CD4-positive, CD25-positive, alpha-beta regulatory T cell (primary cell): Measurements from ENCODE around the gene NIBAN1. TPM values are rescaled to one million over a fixed set of nuclear protein-coding genes. Genes with fewer than 3 reads are reported as not detected.

Source experiments
- ATAC-seq, 2 donors: fragments of 150-1000 bp; cut with Tn5 transposase; one replicate each; pipeline ENCODE4 v1.10.0; 2021; ENCODE audit warnings: low read depth in 2 of 2, moderate number of reproducible peaks in 2 of 2, moderate library complexity in 1 of 2
- DNase-seq, 3 donors: peaks; one replicate each; pipeline versions ENCODE4 v3.0.0 to v3.0.0-alpha.2; 2012 to 2022; ENCODE audit warnings: mixed read lengths in 1 of 3
- H3K27ac ChIP-seq: one replicate; pipeline ENCODE4 v1.7.0; 2013; ENCODE audit warnings: mild to moderate bottlenecking, low read length; ENCODE audit not compliant: insufficient read depth, poor library complexity, severe bottlenecking
- H3K27me3 ChIP-seq: one replicate; pipeline ENCODE4 v1.7.0; 2013; ENCODE audit warnings: low read length; ENCODE audit not compliant: control insufficient read depth, insufficient read depth
- H3K36me3 ChIP-seq: one replicate; pipeline ENCODE4 v1.7.0; 2013; ENCODE audit warnings: mild to moderate bottlenecking, low read length, moderate library complexity; ENCODE audit not compliant: control insufficient read depth, insufficient read depth
- H3K4me1 ChIP-seq: 2 replicates; pipeline ENCODE4 v1.7.0; 2013; ENCODE audit warnings: mild to moderate bottlenecking, low read length; ENCODE audit not compliant: insufficient read depth, control insufficient read depth, poor library complexity, severe bottlenecking
- H3K4me3 ChIP-seq: one replicate; pipeline ENCODE4 v1.7.0; 2013; ENCODE audit warnings: low read depth, mild to moderate bottlenecking, low read length, moderate library complexity
- H3K9me3 ChIP-seq, 2 experiments: 1 replicate in 1 of 2; 2 replicates in 1 of 2; pipeline ENCODE4 v1.7.0; 2013; ENCODE audit warnings: low read length in 2 of 2, mild to moderate bottlenecking in 1 of 2, moderate library complexity in 1 of 2; ENCODE audit not compliant: control insufficient read depth in 2 of 2
- H3K27ac Mint-ChIP-seq, 3 donors: one replicate each; pipeline ENCODE4 v1.8.0; 2020 to 2022; ENCODE audit warnings: mild to moderate bottlenecking in 3 of 3, mixed read lengths in 3 of 3, moderate library complexity in 2 of 3
- H3K27me3 Mint-ChIP-seq: one replicate; pipeline ENCODE4 v1.8.0; 2022; ENCODE audit warnings: mild to moderate bottlenecking, mixed read lengths
- H3K36me3 Mint-ChIP-seq: one replicate; pipeline ENCODE4 v1.8.0; 2020; ENCODE audit warnings: mixed read lengths
- H3K4me1 Mint-ChIP-seq, 4 donors: one replicate each; pipeline ENCODE4 v1.8.0; 2020 to 2022; ENCODE audit warnings: mixed read lengths in 4 of 4, mild to moderate bottlenecking in 1 of 4
- H3K4me3 Mint-ChIP-seq, 4 donors: one replicate each; pipeline ENCODE4 v1.8.0; 2020 to 2022; ENCODE audit warnings: mild to moderate bottlenecking in 4 of 4, mixed read lengths in 4 of 4, moderate library complexity in 3 of 4
- H3K9me3 Mint-ChIP-seq, 7 donors: one replicate each; pipeline ENCODE4 v1.8.0; 2020 to 2022; ENCODE audit warnings: mixed read lengths in 7 of 7, mild to moderate bottlenecking in 3 of 7, moderate library complexity in 2 of 7
- polyA plus RNA-seq, 4 donors: library from polyadenylated mRNA; unstranded; fragments of 300-500 nt; fragmentation: Illumina TruSeq; gene quantifications; one replicate each; pipeline ENCODE4 v1.2.3, GENCODE V29; 2021
- total RNA-seq: library from RNA; stranded (reverse); gene quantifications from one replicate; pipeline ENCODE4 v1.2.3, GENCODE V29; 2022

Gene NIBAN1
- total and polyA plus RNA-seq, 5 donors from 2014 or later = 37.3 to 141 (median 57.9) TPM

- no peaks in the 10 kb centered on the region for H3K36me3 Mint-ChIP-seq
- ATAC-seq (peak; percentile 96 to 98), DNase-seq (peak; percentile 63 to 85 (median 73))
- Histone ChIP-seq H3K27ac (no peak overlapping the region), H3K4me1 (peaks cover 6% of the 10 kb centered on the region), H3K9me3 (no peaks in the 10 kb centered on the region), H3K27me3 (peaks cover 3% of the 10 kb centered on the region), H3K36me3 (no peaks in the 10 kb centered on the region), H3K4me3 (peak overlapping the region; percentile 26)
- H3K27ac Mint-ChIP-seq = no peak overlapping the region
- H3K4me3 Mint-ChIP-seq = no peak overlapping the region
- H3K9me3 Mint-ChIP-seq = peaks cover 0 to 4% (median 0%) of the 10 kb centered on the region in 7 donors
- peaks cover 3 to 13% (median 8%) of the 10 kb centered on the region in 4 donors for H3K4me1 Mint-ChIP-seq
- H3K27me3 Mint-ChIP-seq = peaks cover 22% of the 10 kb centered on the region
Observed at GRCh38 chr1:184982002-184982954, 8.0 kb upstream of the NIBAN1 start.

- Histone ChIP-seq H3K4me1 (peaks cover 8% of the 10 kb centered on the region), H3K9me3 (no peaks in the 10 kb centered on the region), H3K4me3 (no peak overlapping the region), H3K27me3 (peaks cover 2% of the 10 kb centered on the region), H3K27ac (no peak overlapping the region), H3K36me3 (no peaks in the 10 kb centered on the region)
- Mint-ChIP-seq H3K27me3 (peaks cover 18% of the 10 kb centered on the region), H3K27ac (no peak overlapping the region), H3K4me1 (peaks cover 6 to 24% (median 12%) of the 10 kb centered on the region in 4 donors), H3K36me3 (no peaks in the 10 kb centered on the region), H3K4me3 (no peak overlapping the region), H3K9me3 (peaks cover 0 to 4% (median 0%) of the 10 kb centered on the region in 7 donors)
- DNase-seq = no peak
- ATAC-seq = no peak
Observed at GRCh38 chr1:184980726-184981125, 6.4 kb upstream of the NIBAN1 start.

GRCh38 chr1:184975208-184975870 is 1.0 kb upstream of the NIBAN1 start:
- ATAC-seq = no peak
- Histone ChIP-seq H3K4me1 (peaks cover 45% of the 10 kb centered on the region), H3K9me3 (no peaks in the 10 kb centered on the region), H3K27me3 (no peaks in the 10 kb centered on the region), H3K27ac (peak overlapping the region; percentile 89), H3K4me3 (peak overlapping the region; percentile 77), H3K36me3 (no peaks in the 10 kb centered on the region)
- Mint-ChIP-seq H3K4me3 (peak overlapping the region; percentile 74 to 87 (median 76)), H3K27me3 (peaks cover 5% of the 10 kb centered on the region), H3K4me1 (peaks cover 19 to 56% (median 38%) of the 10 kb centered on the region in 4 donors), H3K9me3 (peaks cover 0 to 4% (median 0%) of the 10 kb centered on the region in 7 donors), H3K27ac (peak overlapping the region; percentile 30 to 86 (median 72)), H3K36me3 (no peaks in the 10 kb centered on the region)
- DNase-seq = peak in 1 of 3 donors; percentile 78

- Histone ChIP-seq H3K4me1 (peaks cover 50% of the 10 kb centered on the region), H3K9me3 (no peaks in the 10 kb centered on the region), H3K36me3 (no peaks in the 10 kb centered on the region), H3K27me3 (no peaks in the 10 kb centered on the region), H3K4me3 (peak overlapping the region; percentile 77), H3K27ac (peak overlapping the region; percentile 89)
- ATAC-seq (no peak), DNase-seq (no peak)
- H3K9me3 Mint-ChIP-seq = peaks cover 0 to 4% (median 0%) of the 10 kb centered on the region in 7 donors
- H3K27ac Mint-ChIP-seq = peak overlapping the region; percentile 30 to 86 (median 52)
- H3K4me3 Mint-ChIP-seq = peak overlapping the region; percentile 74 to 87 (median 76)
- peaks cover 5% of the 10 kb centered on the region for H3K27me3 Mint-ChIP-seq
- H3K36me3 Mint-ChIP-seq = no peaks in the 10 kb centered on the region
- peaks cover 22 to 60% (median 42%) of the 10 kb centered on the region in 4 donors for H3K4me1 Mint-ChIP-seq
Observed at GRCh38 chr1:184974837-184975115, 468 bp upstream of the NIBAN1 start.

GRCh38 chr1:184973272-184974055 is 844 bp downstream of the NIBAN1 start:
- peak overlapping the region; percentile 87 to 98 (median 96) for H3K4me3 Mint-ChIP-seq
- peaks cover 0 to 2% (median 0%) of the 10 kb centered on the region in 7 donors for H3K9me3 Mint-ChIP-seq
- no peaks in the 10 kb centered on the region for H3K36me3 ChIP-seq
- no peaks in the 10 kb centered on the region for H3K9me3 ChIP-seq
- no peaks in the 10 kb centered on the region for H3K36me3 Mint-ChIP-seq
- peak overlapping the region; percentile 89 for H3K27ac ChIP-seq
- H3K27me3 Mint-ChIP-seq = peaks cover 5% of the 10 kb centered on the region
- peak overlapping the region; percentile 93 to 98 (median 94) for H3K27ac Mint-ChIP-seq
- no peaks in the 10 kb centered on the region for H3K27me3 ChIP-seq
- peaks cover 30 to 72% (median 49%) of the 10 kb centered on the region in 4 donors for H3K4me1 Mint-ChIP-seq
- H3K4me3 ChIP-seq = peak overlapping the region; percentile 91
- peak; percentile 22 to 26 for ATAC-seq
- H3K4me1 ChIP-seq = peaks cover 63% of the 10 kb centered on the region
- DNase-seq = peak; percentile 13 to 63 (median 44)

GRCh38 chr1:184972315-184973055 is 1.8 kb downstream of the NIBAN1 start:
- no peak for ATAC-seq
- Mint-ChIP-seq H3K4me1 (peaks cover 31 to 73% (median 53%) of the 10 kb centered on the region in 4 donors), H3K9me3 (no peaks in the 10 kb centered on the region), H3K27ac (peak overlapping the region; percentile 93 to 98 (median 94)), H3K36me3 (no peaks in the 10 kb centered on the region), H3K27me3 (peaks cover 2% of the 10 kb centered on the region), H3K4me3 (peak overlapping the region; percentile 87 to 98 (median 96))
- Histone ChIP-seq H3K9me3 (no peaks in the 10 kb centered on the region), H3K36me3 (no peaks in the 10 kb centered on the region), H3K27me3 (no peaks in the 10 kb centered on the region), H3K4me1 (peaks cover 71% of the 10 kb centered on the region), H3K27ac (peak overlapping the region; percentile 89), H3K4me3 (peak overlapping the region; percentile 91)
- no peak for DNase-seq
